22Rv1 (cell line): ENCODE measurements around the gene DNAJC7.
"Not testable (repeated sequence)": the region's sequence is repeated elsewhere in the genome, so short reads cannot be mapped to it uniquely, and the experiment has no call there.

ENCODE experiments used
- H3K27ac ChIP-seq: fragments of 450-650 bp; 2 replicates; pipeline ENCODE4 v1.5.1; 2017
- CTCF ChIP-seq: fragments of 450-650 bp; IDR thresholded peaks from 2 replicates; pipeline ENCODE4 v1.5.1; 2017; ENCODE audit warnings: mild to moderate bottlenecking
- ZFX ChIP-seq: fragments of 450-650 bp; IDR thresholded peaks from 2 replicates; pipeline ENCODE4 v1.6.1; 2017; ENCODE audit warnings: antibody characterized with exemption, borderline replicate concordance

The DNAJC7 gene

GRCh38 chr17:42019509-42020404 lies 2.5 kb upstream of the DNAJC7 start, which contains the start of gene NKIRAS2:
Gene NKIRAS2, plus strand, starts transcription at chr17:42020090. Its CDS starts 1,488 bp downstream, at chr17:42021578.
- TF ChIP-seq CTCF (peak; percentile 95), ZFX (no peak)
- H3K27ac ChIP-seq: peak within 1 kb of the TSS; percentile 58

GRCh38 chr17:42018988-42019387 lies 1.7 kb upstream of the DNAJC7 start:
- TF ChIP-seq CTCF (no peak), ZFX (no peak)
- no peak overlapping the region for H3K27ac ChIP-seq

GRCh38 chr17:42018339-42018738 lies 1.1 kb upstream of the DNAJC7 start:
- peak overlapping the region; percentile 88 for H3K27ac ChIP-seq
- TF ChIP-seq ZFX: no peak
- no peak for TF ChIP-seq CTCF

- TF ChIP-seq CTCF (no peak), ZFX (no peak)
- peak overlapping the region; percentile 88 for H3K27ac ChIP-seq
Measured at GRCh38 chr17:42017866-42018200, 594 bp upstream of the DNAJC7 start.

- H3K27ac ChIP-seq: peak overlapping the region; percentile 88
- no peak for TF ChIP-seq CTCF
- TF ChIP-seq ZFX: no peak
Measured at GRCh38 chr17:42016411-42016831, 818 bp downstream of the DNAJC7 start.

GRCh38 chr17:42013740-42014139 lies 3.5 kb downstream of the DNAJC7 start:
- not testable (repeated sequence) for H3K27ac ChIP-seq

- not testable (repeated sequence) for H3K27ac ChIP-seq
Measured at GRCh38 chr17:42012363-42012762, 4.9 kb downstream of the DNAJC7 start.

- TF ChIP-seq CTCF (no peak), ZFX (no peak)
- H3K27ac ChIP-seq: peak overlapping the region; percentile 53
Measured at GRCh38 chr17:42010898-42011516, 6.2 kb downstream of the DNAJC7 start.

GRCh38 chr17:42010266-42010680 lies 7.0 kb downstream of the DNAJC7 start:
- H3K27ac ChIP-seq: peak overlapping the region; percentile 53; the same call in 1 of the 2 replicates
